GM23338 (cell line): ENCODE results near the gene NFIA. TPM values are rescaled to one million over a fixed set of nuclear protein-coding genes. Genes with fewer than 3 reads are reported as not detected.

Source experiments
- ATAC-seq: fragments of 200-7000 bp; cut with Tn5 transposase; 3 replicates; pipeline ENCODE4 v1.9.1; 2020
- DNase-seq: peaks from one replicate; pipeline ENCODE4 v3.0.0-alpha.2; 2015; ENCODE audit warnings: low spot score
- H2AFZ ChIP-seq: fragments of 200-600 bp; sonication (generic); 2 replicates; pipeline ENCODE4 v1.8.0; 2016; ENCODE audit warnings: antibody characterized with exemption, mild to moderate bottlenecking, moderate library complexity
- H3F3A ChIP-seq: fragments of 200-600 bp; sonication (generic); replicated peaks from 2 replicates; pipeline ENCODE4 v1.8.0; 2017; ENCODE audit warnings: antibody characterized with exemption, mixed run types, low read depth
- H3K27ac ChIP-seq: fragments of 200-600 bp; sonication (generic); 2 replicates; pipeline ENCODE4 v1.6.1; 2016; ENCODE audit warnings: low read depth
- H3K27me3 ChIP-seq: fragments of 200-600 bp; sonication (generic); 2 replicates; pipeline ENCODE4 v1.8.0; 2016; ENCODE audit warnings: mild to moderate bottlenecking, mixed run types, moderate library complexity; ENCODE audit not compliant: insufficient read depth
- H3K36me3 ChIP-seq: fragments of 200-600 bp; sonication (generic); 2 replicates; pipeline ENCODE4 v1.8.0; 2016; ENCODE audit warnings: mild to moderate bottlenecking; ENCODE audit not compliant: insufficient read depth
- H3K4me1 ChIP-seq: fragments of 200-600 bp; sonication (generic); 2 replicates; pipeline ENCODE4 v1.8.0; 2016; ENCODE audit warnings: mild to moderate bottlenecking, moderate library complexity; ENCODE audit not compliant: insufficient read depth
- H3K4me2 ChIP-seq: fragments of 200-600 bp; sonication (generic); 2 replicates; pipeline ENCODE4 v1.7.1; 2017; ENCODE audit warnings: mixed run types
- H3K4me3 ChIP-seq: fragments of 200-600 bp; sonication (generic); 2 replicates; pipeline ENCODE4 v1.6.1; 2016; ENCODE audit warnings: mixed run types
- H3K79me2 ChIP-seq: fragments of 200-600 bp; sonication (generic); replicated peaks from 2 replicates; pipeline ENCODE4 v1.8.0; 2017; ENCODE audit warnings: mild to moderate bottlenecking; ENCODE audit not compliant: insufficient read depth
- H3K9me2 ChIP-seq: fragments of 200-600 bp; sonication (generic); 2 replicates; pipeline ENCODE4 v1.8.0; 2017; ENCODE audit not compliant: insufficient read depth
- H4K20me1 ChIP-seq: fragments of 200-600 bp; sonication (generic); replicated peaks from 2 replicates; pipeline ENCODE4 v1.8.0; 2017; ENCODE audit warnings: mild to moderate bottlenecking; ENCODE audit not compliant: insufficient read depth
- H3K27ac Mint-ChIP-seq: 2 replicates; pipeline ENCODE4 v1.8.0; 2020; ENCODE audit warnings: inconsistent platforms, mild to moderate bottlenecking, moderate library complexity, mixed read lengths
- H3K27me3 Mint-ChIP-seq: 3 replicates; pipeline ENCODE4 v1.8.0; 2022; ENCODE audit warnings: low read depth, mild to moderate bottlenecking, moderate library complexity, mixed read lengths, inconsistent platforms; ENCODE audit not compliant: insufficient read depth, poor library complexity
- H3K36me3 Mint-ChIP-seq: 3 replicates; pipeline ENCODE4 v1.8.0; 2021; ENCODE audit warnings: low read depth, mild to moderate bottlenecking, inconsistent platforms, moderate library complexity, mixed read lengths
- H3K4me1 Mint-ChIP-seq: 3 replicates; pipeline ENCODE4 v1.8.0; 2020; ENCODE audit warnings: mild to moderate bottlenecking, inconsistent platforms, mixed read lengths
- H3K4me3 Mint-ChIP-seq: 3 replicates; pipeline ENCODE4 v1.8.0; 2021; ENCODE audit warnings: moderate library complexity, mild to moderate bottlenecking, inconsistent platforms, mixed read lengths
- H3K9me3 Mint-ChIP-seq: 3 replicates; pipeline ENCODE4 v1.8.0; 2020; ENCODE audit warnings: moderate library complexity, mild to moderate bottlenecking, inconsistent platforms, mixed read lengths
- ETS1 ChIP-seq: IDR thresholded peaks from 2 replicates; pipeline ENCODE4 v1.6.1; 2016; ENCODE audit warnings: antibody characterized with exemption
- EZH2phosphoT487 ChIP-seq: fragments of 200-600 bp; sonication (generic); IDR thresholded peaks from one replicate; pipeline ENCODE4 v1.8.1; 2018; ENCODE audit warnings: antibody characterized with exemption; ENCODE audit not compliant: unreplicated experiment
- ZNF114 ChIP-seq: fragments of 250-450 bp; sonication (Bioruptor Pico); IDR thresholded peaks from 2 replicates; pipeline ENCODE4 v1.5.0; 2020; ENCODE audit warnings: mild to moderate bottlenecking, moderate library complexity
- ZNF462 ChIP-seq: fragments of 250-450 bp; sonication (Bioruptor Pico); IDR thresholded peaks from 2 replicates; pipeline ENCODE4 v1.5.0; 2020; ENCODE audit warnings: mild to moderate bottlenecking, moderate library complexity
- polyA plus RNA-seq: library from polyadenylated mRNA; unstranded; fragments of >200 nt; fragmentation: Nextera tagmentation; extraction: Ambion mirVana; gene quantifications from 2 replicates; pipeline ENCODE4 v1.2.1, GENCODE V29; 2016
- total RNA-seq: library from RNA; depleted of rRNA; stranded (reverse); fragments of >200 nt; shearing (Covaris generic); gene quantifications from 2 replicates; pipeline ENCODE4 v1.2.3, GENCODE V29; 2014

Gene NFIA
- total and polyA plus RNA-seq, 2 experiments from 2014 or later = 0.97 to 2.3 TPM

GRCh38 chr1:61412601-61413000 is 330.2 kb downstream of the NFIA start (continued):
- TF ChIP-seq ZNF462 (CRISPR knock-in tag) = no peak

DNA sequence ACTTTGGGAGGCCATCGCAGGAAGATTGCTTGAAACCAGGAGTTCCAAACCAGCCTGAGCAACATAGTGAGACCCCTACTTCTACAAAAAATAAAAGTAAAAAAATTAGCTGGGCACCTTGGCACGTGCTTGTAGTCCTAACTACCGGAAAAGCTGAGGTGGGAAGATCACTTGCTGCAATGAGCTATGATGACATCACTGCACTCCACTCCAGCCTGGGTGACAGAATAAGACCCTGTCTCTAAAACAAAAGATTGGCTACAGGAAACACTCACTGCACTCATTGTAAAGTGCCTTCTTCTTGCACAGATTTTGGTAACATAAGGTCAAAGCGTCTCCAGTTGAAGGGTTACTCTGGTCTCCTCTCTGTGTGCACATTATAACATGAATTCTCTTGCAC is 336.8 kb downstream of the NFIA start:
- H3K9me3 Mint-ChIP-seq = no peaks in the 10 kb centered on the region
- H3K79me2 ChIP-seq = no peaks in the 10 kb centered on the region
- H3K4me3 Mint-ChIP-seq = no peak overlapping the region
- peak overlapping the region; percentile 48; the same call in 1 of the 2 replicates for H3K4me2 ChIP-seq
- H3K27me3 Mint-ChIP-seq = peaks cover 2% of the 10 kb centered on the region
- H3K4me1 ChIP-seq = peaks cover 19% of the 10 kb centered on the region
- H3K27ac ChIP-seq = no peak overlapping the region
- H3K27ac Mint-ChIP-seq = no peak overlapping the region
- H3K4me3 ChIP-seq = no peak overlapping the region
- H3F3A ChIP-seq = no peaks in the 10 kb centered on the region
- no peak for DNase-seq
- no peak overlapping the region for H2AFZ ChIP-seq
- H3K36me3 ChIP-seq = no peaks in the 10 kb centered on the region
- H3K4me1 Mint-ChIP-seq = peaks cover 25% of the 10 kb centered on the region
- no peak for ATAC-seq
- H3K27me3 ChIP-seq = no peaks in the 10 kb centered on the region
- no peaks in the 10 kb centered on the region for H3K9me2 ChIP-seq
- H4K20me1 ChIP-seq = no peaks in the 10 kb centered on the region
- no peaks in the 10 kb centered on the region for H3K36me3 Mint-ChIP-seq
- TF ChIP-seq ZNF114 (CRISPR knock-in tag) (no peak), ETS1 (no peak), ZNF462 (CRISPR knock-in tag) (no peak), EZH2phosphoT487 (no peak)
